Cerebellar cortex (tissue), 1 donor: ENCODE results near the gene RBBP7.
"Not testable (repeated sequence)": the region's sequence is repeated elsewhere in the genome, so short reads cannot be mapped to it uniquely, and the experiment has no call there.

Source experiments
- DNase-seq: peaks from one replicate; pipeline ENCODE4 v3.0.0-alpha.2; 2015; ENCODE audit warnings: low spot score

Gene RBBP7

DNA sequence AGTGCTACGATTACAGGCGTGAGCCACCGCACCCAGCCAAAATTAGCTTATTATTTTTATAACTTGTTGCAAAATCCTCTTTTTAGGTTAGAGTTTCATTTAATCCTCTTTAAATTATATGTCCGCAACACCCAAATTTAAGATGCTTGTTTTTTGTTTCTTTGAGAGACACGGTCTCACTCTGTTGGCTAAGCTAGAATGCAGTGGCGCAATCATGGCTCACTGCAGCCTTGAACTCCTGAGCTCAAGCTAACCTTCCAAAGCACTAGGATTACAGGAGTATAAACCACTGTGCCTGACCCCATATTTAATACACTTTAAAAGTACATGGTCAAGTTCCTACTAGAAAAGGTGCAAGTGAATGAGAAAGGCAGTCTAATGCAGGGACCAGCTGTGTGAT lies 2.2 kb downstream of the RBBP7 start:
- no peak for DNase-seq

GRCh38 chrX:16862829-16863228 lies 7.3 kb downstream of the RBBP7 start:
- DNase-seq: no peak

- no peak for DNase-seq
Measured at GRCh38 chrX:16856744-16857143, 13.4 kb downstream of the RBBP7 start.

- DNase-seq: not testable (repeated sequence)
Measured at GRCh38 chrX:16856076-16856404, 14.1 kb downstream of the RBBP7 start.

DNA sequence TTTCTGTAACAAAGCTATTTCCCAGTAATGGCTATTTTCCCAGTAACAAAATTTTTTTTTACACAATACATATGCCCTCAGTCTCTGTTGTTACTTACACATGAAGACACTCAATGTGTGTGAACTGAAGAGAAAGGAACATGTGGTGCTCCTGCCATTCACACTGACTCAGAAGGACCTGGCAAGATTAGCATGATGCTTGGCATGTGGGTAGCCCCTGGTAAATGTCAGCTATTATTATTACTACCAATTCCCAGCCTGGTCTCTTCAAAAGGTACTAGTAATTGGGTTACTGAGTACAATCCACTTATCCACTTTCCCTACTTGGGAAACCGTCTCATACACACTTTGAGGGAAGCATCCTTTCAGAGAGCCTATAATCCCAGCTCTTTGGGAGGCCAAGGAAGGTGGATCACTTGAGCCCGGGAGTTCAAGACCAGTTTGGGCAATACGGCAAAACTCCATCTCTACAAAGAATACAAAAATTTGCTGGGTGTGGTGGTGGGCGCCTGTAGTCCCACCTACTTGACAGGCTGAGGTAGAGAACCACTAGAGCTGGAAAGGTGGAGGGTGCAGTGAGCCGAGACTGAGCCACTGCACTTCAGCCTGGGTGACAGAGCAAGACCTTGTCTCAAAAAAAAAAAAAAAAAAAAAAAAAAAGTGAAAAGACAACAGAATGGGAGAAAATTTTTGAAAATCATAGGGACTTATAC lies 14.6 kb downstream of the RBBP7 start:
- peak; percentile 25 for DNase-seq

DNA sequence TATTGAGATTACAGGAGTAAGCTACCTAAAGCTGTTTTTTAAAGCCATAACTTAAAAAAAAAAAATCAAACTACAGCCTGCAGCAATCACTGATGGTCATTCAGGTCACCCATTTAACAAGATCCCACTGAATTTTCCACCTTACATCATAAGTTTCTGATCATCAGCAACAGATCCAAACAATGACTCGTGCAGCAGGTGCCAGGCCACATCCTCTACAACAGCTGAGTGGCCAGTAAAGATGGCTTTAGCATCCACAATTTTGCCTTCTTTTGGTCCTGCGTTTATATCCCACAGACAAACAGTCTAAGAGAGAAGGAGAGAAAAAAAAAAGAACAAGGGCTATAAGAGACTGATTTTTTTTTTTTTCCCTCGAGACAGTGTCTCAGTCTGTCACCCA lies 16.6 kb downstream of the RBBP7 start:
- DNase-seq: no peak

GRCh38 chrX:16852617-16853179 lies 17.5 kb downstream of the RBBP7 start:
- no peak for DNase-seq

DNA sequence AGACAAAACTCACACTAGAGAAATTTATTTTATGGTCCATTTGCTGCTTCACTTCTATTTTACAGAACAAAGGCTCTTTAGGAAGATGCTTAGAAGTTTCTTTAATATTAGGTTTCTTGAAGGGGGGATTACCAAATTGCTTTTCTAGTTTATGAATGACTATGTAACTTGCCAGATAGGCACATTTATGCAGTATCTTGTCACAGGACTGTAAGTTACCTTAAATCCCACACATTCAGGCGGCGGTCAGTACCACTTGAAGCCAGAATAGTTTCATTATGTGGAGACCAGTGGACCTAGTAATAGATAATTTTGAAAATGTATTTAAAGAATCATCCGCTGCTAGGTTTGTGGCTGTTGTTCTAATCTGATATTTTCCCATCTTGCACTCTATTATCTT lies 18.3 kb downstream of the RBBP7 start:
- no peak for DNase-seq

GRCh38 chrX:16851421-16851820 lies 18.7 kb downstream of the RBBP7 start:
- no peak for DNase-seq

DNA sequence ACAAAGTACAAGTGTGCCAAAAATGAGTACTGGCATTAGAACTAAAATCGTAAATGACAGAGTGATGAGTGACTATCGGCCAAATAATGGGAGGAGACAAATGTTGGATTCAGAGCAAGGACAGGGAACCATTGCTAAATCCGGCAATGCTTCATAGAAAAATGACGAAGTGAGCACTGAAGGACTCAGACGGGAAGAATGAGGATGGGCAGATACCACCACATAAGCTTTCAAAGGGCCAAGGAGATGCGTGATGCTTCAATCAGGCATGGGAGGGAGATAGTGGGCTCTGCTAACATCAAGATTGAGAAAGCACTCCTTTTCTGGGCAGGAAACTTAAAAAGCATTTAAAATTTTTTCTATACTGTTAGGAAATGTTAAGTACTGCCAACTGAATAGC lies 21.6 kb downstream of the RBBP7 start:
- DNase-seq: no peak

- no peak for DNase-seq
Measured at GRCh38 chrX:16845686-16846085, 24.5 kb downstream of the RBBP7 start.

DNA sequence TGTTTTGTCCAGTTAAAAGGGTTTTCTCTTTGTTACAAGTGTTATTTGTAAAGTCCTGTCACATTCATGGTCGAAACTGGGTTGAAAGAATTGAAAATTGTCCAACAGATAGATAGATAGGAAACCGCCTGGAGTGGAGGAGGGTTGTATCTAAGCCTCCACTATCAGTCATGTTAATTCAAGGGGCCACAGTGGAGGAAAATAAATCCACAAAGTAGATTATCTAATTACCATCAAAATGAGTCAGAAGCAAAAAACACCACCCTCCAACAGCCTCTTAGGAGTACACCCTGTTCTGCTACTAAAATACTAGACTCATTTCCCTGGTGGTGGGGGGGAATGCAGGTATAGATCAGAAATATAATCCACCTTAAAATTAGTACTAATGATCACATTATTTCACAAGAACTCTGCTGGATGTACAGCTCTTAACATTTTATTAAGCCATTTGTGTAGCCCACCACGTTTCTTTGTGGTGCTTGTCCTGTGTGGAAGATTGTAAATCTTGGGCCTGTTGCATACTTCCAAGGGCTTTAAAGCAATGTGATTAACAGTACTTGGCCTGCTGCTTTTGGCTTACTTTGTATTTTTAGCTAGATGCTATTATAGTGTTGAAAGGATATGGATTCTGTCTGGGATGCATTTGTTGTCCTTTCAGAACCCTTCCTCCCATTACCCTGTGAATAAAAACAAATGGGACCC lies 26.8 kb downstream of the RBBP7 start:
- no peak for DNase-seq

DNA sequence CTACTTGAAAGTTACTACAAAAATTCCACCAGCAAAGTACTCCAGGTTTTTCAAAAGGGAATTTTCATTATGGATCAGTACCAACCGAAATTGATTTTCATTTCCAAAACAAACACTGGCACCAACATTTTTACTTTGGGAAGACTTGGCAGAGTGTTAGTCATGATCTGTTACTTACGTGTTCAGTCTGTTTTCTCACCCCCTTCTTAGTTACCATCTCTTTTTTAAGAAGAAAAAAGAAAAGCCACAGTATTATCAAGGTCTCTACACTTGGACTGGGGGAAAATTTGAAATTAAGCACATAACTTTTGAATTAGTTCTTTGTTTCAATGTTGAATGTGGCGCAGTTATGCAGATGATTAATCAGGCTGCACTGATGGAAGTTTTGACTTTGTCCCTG lies 27.5 kb downstream of the RBBP7 start:
- no peak for DNase-seq

GRCh38 chrX:16839852-16840460 lies 30.2 kb downstream of the RBBP7 start:
- no peak for DNase-seq

GRCh38 chrX:16839219-16839851 lies 30.8 kb downstream of the RBBP7 start:
- no peak for DNase-seq

- DNase-seq: peak; percentile 23
Measured at GRCh38 chrX:16838202-16839066, 31.7 kb downstream of the RBBP7 start.

GRCh38 chrX:16836371-16836770 lies 33.8 kb downstream of the RBBP7 start:
- no peak for DNase-seq

GRCh38 chrX:16834806-16835205 lies 35.4 kb downstream of the RBBP7 start:
- DNase-seq: no peak

DNA sequence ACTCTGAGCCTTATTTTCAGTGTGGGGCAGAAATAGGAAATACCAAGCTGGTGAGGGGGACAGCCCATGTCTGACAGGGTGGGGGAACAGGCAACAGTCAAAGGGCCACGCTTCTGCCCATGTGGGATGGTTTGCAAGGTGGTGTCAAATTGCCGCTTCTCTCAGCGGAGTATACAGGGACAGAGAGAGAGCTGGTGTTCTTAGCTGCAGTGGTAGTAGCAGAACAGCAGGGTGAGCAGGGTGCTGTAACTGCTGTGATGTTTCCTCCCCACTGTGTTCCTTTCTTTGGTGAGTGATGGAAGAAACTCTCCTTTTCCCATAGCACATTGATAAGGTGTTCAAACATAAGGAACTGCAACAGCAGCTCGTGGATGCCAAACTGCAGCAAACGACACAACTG lies 37.9 kb downstream of the RBBP7 start:
- no peak for DNase-seq

- DNase-seq: no peak
Measured at GRCh38 chrX:16828124-16828908, 41.8 kb downstream of the RBBP7 start.

- DNase-seq: no peak
Measured at GRCh38 chrX:16827225-16827624, 42.9 kb downstream of the RBBP7 start.
